Lung (tissue), 12 donors: ENCODE measurements around the gene PRKCA. TPM values are rescaled to one million over a fixed set of nuclear protein-coding genes. Genes with fewer than 3 reads are reported as not detected.

Source experiments
- ATAC-seq: fragments of 200-7000 bp; cut with Tn5 transposase; one replicate; pipeline ENCODE4 v1.9.1; 2020; ENCODE audit warnings: moderate number of reproducible peaks; ENCODE audit not compliant: insufficient read depth, low FRiP score
- DNase-seq, 3 donors: peaks; one replicate each; pipeline ENCODE4 v3.0.0-alpha.2; 2013 to 2017
- H3K27ac ChIP-seq, 2 donors: one replicate each; pipeline ENCODE4 v1.5.1; 2013; ENCODE audit warnings: mild to moderate bottlenecking in 2 of 2, moderate library complexity in 2 of 2, control low read depth in 1 of 2, inconsistent platforms in 1 of 2, low read depth in 1 of 2, low read length in 1 of 2
- H3K27me3 ChIP-seq, 3 donors: one replicate each; pipeline ENCODE4 v1.5.1; 2013; ENCODE audit warnings: low read length in 2 of 3; ENCODE audit not compliant: control insufficient read depth in 3 of 3, insufficient read depth in 3 of 3
- H3K36me3 ChIP-seq, 4 donors: one replicate each; pipeline ENCODE4 v1.5.1; 2013; ENCODE audit warnings: low read length in 4 of 4, mild to moderate bottlenecking in 1 of 4, moderate library complexity in 1 of 4; ENCODE audit not compliant: control insufficient read depth in 4 of 4, insufficient read depth in 4 of 4
- H3K4me1 ChIP-seq, 5 donors: one replicate each; pipeline ENCODE4 v1.5.1; 2013; ENCODE audit warnings: low read length in 5 of 5, mild to moderate bottlenecking in 2 of 5, moderate library complexity in 1 of 5; ENCODE audit not compliant: control insufficient read depth in 5 of 5, insufficient read depth in 5 of 5
- H3K4me3 ChIP-seq: one replicate; pipeline ENCODE4 v1.5.1; 2013; ENCODE audit warnings: mild to moderate bottlenecking, control low read depth, moderate library complexity
- H3K9ac ChIP-seq, 2 donors: one replicate each; pipeline ENCODE4 v1.5.1; 2013; ENCODE audit warnings: low read length in 2 of 2, control low read depth in 1 of 2; ENCODE audit not compliant: insufficient read depth in 1 of 2
- H3K9me3 ChIP-seq, 4 donors: one replicate each; pipeline ENCODE4 v1.5.1; 2013; ENCODE audit warnings: low read length in 3 of 4, mild to moderate bottlenecking in 1 of 4, moderate library complexity in 1 of 4; ENCODE audit not compliant: control insufficient read depth in 4 of 4, insufficient read depth in 3 of 4
- CTCF ChIP-seq: IDR thresholded peaks from 2 replicates; pipeline ENCODE4 v1.5.1; 2012; ENCODE audit warnings: mild to moderate bottlenecking; ENCODE audit errors: control extremely low read depth, extremely low read depth
- WGBS, 2 donors: extraction: QIAGEN DNeasy Blood & Tissue Kit; methylation state at CpG; one replicate each; pipeline ENCODE4 v1.1.7; 2013; 5-methylcytosine and 5-hydroxymethylcytosine counted together
- polyA plus RNA-seq, 2 donors: library from polyadenylated mRNA; stranded (reverse); fragments of 200-250 nt; gene quantifications; one replicate each; pipeline ENCODE4 v1.2.1, GENCODE V29; 2013
- total RNA-seq, 2 donors: library from RNA; depleted of rRNA in 1 of 2; stranded (reverse); fragments of >200 nt in 1 of 2; gene quantifications; one replicate each; pipeline ENCODE4 v1.2.1, GENCODE V29; 2014 to 2021
- donor health status: control.
- donor health status: control.
- donor health status: Bipolar disorder and iron deficiency.
- donor health status: healthy.
- donor health status: DM: yes; HTN: yes; CAD: no.

PRKCA gene
- total and polyA plus RNA-seq, 4 donors, result 3.4 to 34.8 (median 13.8) TPM

GRCh38 chr17:66268247-66268927 is 34.0 kb upstream of the PRKCA start:
- Histone ChIP-seq H3K27ac (no peak overlapping the region), H3K4me1 (no peaks in the 10 kb centered on the region), H3K9me3 (peaks cover 0 to 6% (median 0%) of the 10 kb centered on the region in 4 donors), H3K9ac (no peak overlapping the region), H3K4me3 (no peak overlapping the region), H3K27me3 (no peaks in the 10 kb centered on the region), H3K36me3 (no peaks in the 10 kb centered on the region)
- no peak for TF ChIP-seq CTCF
- 67 to 72% methylated on average over 8 of the region's 8 CpGs for WGBS, 2 donors
- DNase-seq (no peak), ATAC-seq (no peak)

- Histone ChIP-seq H3K36me3 (no peaks in the 10 kb centered on the region), H3K9ac (no peak overlapping the region), H3K4me1 (peaks cover 0 to 3% (median 0%) of the 10 kb centered on the region in 5 donors), H3K27ac (no peak overlapping the region), H3K27me3 (no peaks in the 10 kb centered on the region), H3K4me3 (no peak overlapping the region), H3K9me3 (peaks cover 0 to 6% (median 0%) of the 10 kb centered on the region in 4 donors)
- DNase-seq (no peak), ATAC-seq (no peak)
- TF ChIP-seq CTCF, result no peak
- 94 to 97% methylated on average over 2 of the region's 2 CpGs for WGBS, 2 donors
These were observed 32.3 kb upstream of the PRKCA start for GRCh38 chr17:66270106-66270505.

- no peak for TF ChIP-seq CTCF
- Histone ChIP-seq H3K27ac (no peak overlapping the region), H3K36me3 (no peaks in the 10 kb centered on the region), H3K4me1 (peaks cover 0 to 4% (median 0%) of the 10 kb centered on the region in 5 donors), H3K9ac (no peak overlapping the region), H3K4me3 (no peak overlapping the region), H3K27me3 (no peaks in the 10 kb centered on the region), H3K9me3 (peaks cover 0 to 4% (median 0%) of the 10 kb centered on the region in 4 donors)
- no peak for DNase-seq
- no peak for ATAC-seq
- WGBS, 2 donors, result 93 to 95% methylated on average over 3 of the region's 3 CpGs
These were observed 30.9 kb upstream of the PRKCA start for GRCh38 chr17:66271512-66271911.
